RPMI7951 (cell line): Measurements from ENCODE around the gene TRAM2. TPM values are rescaled to one million over a fixed set of nuclear protein-coding genes. Genes with fewer than 3 reads are reported as not detected.

Source experiments
- DNase-seq: peaks from one replicate; pipeline ENCODE4 v3.0.0-alpha.2; 2012; ENCODE audit warnings: low read depth
- total RNA-seq: library from RNA; depleted of rRNA; stranded (reverse); fragments of >200 nt; shearing (Covaris generic); gene quantifications from 2 replicates; pipeline ENCODE4 v1.2.3, GENCODE V29; 2014; rRNA removed

The TRAM2 gene
- total RNA-seq: 56.2 and 58.0 TPM in 2 replicates

GRCh38 chr6:52577022-52577777 is at the start of gene TRAM2:
TSS of gene TRAM2 (minus strand) at chr6:52577060. CDS start at chr6:52576915, 145 bp downstream.
- DNase-seq: peak; percentile 87

- no peak for DNase-seq
These were observed 46.0 kb upstream of the TRAM2 start for GRCh38 chr6:52622810-52623209.

GRCh38 chr6:52621631-52622030 is 44.8 kb upstream of the TRAM2 start:
- DNase-seq: no peak

GRCh38 chr6:52620906-52621190 is 44.0 kb upstream of the TRAM2 start:
- no peak for DNase-seq

- DNase-seq: no peak
These were observed 43.4 kb upstream of the TRAM2 start for GRCh38 chr6:52620055-52620905.

- DNase-seq: no peak
These were observed 40.2 kb upstream of the TRAM2 start for GRCh38 chr6:52617087-52617486.

DNA sequence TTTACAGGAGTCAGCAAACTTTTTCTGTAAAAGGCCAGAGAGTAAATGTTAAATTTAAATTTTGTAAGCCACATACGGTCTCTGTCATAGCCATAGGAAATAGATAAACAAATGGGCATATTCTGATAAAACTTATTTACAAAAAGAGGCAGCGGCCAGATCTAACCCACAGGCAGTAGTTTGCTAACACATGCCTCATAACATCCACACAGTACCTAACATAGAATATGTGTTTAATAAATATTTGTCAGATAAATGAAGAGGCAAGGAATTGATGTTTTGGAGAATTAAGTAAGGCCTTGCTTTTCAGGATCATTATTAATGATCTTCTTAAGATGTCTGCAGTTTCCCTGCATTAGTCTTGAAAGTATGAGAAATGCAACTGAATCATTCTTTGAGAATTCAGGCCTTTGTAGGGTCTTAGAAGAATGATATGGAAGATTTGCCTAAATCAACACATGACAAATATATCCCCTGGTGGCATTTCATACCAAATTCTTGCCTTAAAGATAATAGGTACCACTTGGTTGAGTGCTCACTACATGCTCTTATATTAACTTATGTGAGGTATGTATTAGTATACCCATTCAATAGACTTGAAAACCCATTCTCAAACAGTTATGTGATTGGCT is 39.3 kb upstream of the TRAM2 start:
- DNase-seq: no peak

- DNase-seq: peak; percentile 86
These were observed 35.6 kb upstream of the TRAM2 start for GRCh38 chr6:52612336-52613054.

GRCh38 chr6:52611833-52612232 is 35.0 kb upstream of the TRAM2 start:
- DNase-seq: no peak

DNA sequence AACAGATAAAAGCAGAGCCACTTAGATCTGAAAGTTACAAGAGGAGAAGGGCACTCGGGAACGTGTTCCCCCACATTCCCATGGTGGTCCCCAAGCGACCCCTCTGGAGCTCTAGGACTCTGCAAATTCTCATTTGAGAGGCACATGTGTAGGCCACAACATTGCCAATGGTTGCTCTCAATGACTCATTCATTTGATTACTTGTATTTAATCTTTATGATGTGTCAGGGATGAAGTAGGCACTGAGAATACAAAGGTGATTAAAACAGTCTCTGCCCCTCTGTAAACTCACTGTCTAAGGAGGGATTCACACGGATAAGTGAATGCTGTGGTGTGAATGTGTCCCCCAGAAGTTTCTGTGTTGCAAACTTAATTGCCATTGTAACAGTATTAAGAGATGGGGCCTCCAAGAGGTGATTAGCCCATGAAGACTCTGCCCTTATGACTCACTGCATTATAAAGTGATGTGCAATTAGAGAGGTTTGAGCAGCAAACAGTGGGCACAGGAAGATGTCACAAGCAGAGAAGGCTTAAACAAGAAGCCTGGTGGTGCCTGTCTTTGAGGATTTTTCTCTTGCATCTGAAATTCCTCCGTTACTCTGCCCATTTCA is 34.0 kb upstream of the TRAM2 start:
- peak; percentile 75 for DNase-seq

GRCh38 chr6:52610011-52610410 is 33.2 kb upstream of the TRAM2 start:
- DNase-seq: no peak

DNA sequence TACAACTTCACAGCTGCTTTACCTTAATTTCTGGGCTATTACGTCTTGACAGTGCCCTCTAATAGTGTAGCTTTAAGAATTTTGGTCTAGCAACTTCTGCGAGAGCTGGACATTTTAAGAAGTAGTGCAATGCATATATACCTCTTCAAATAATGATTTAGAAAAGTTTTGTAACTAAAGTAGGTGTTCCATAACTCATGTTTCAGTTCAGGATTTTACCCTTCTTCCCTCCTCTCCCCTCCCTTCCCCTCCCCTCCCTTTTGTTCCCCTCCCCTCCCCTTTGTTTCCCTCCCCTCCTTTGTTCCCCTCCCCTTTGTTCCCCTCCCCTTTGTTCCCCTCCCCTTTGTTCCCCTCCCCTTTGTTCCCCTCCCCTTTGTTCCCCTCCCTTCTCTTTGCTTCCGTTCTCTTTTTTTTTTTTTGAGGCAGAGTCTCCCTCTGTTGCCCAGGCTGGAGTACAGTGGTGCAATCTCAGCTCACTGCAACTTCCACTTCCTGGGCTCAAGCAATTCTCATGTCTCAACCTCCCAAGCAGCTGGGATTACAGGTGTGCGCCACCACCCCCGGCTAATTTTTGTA is 28.8 kb upstream of the TRAM2 start:
- no peak for DNase-seq

DNA sequence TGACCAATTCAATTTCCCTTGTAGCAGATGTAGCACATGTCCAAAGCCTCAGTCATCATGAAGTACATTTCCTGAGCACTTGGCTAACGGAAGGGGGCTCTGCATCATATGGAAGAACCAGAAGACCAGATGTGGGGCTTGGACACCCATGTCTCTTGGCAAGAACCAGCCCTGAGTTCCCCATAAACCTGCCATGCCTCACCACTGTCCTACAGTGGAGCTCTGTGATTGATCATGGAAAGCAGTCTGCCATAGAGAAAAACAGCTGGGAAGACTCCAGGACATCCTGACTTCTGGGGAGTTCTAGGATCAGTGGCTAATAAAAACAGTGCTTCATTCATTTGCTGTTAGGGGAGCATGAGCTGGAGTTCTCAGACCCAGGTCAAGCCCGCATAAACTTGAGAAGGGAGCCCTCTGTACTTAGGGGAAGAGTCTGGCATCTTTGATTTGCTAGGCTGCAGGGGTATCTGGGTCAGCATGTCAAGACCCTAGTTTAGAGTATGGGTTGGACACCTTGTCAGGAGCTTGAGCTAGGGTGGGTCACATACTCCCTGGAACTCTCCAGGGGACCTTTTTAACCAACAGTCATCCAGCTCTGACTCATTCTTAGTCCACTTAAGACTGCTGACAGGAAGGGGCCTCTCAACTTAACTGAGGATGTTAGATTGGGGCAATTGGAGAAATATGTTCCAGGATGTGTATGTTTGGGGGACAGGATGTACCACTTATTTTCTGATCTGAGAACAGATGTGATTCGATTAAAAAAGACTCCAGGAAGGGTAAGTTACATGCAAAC is 26.3 kb upstream of the TRAM2 start:
- DNase-seq: peak; percentile 80

- DNase-seq: no peak
These were observed 21.9 kb upstream of the TRAM2 start for GRCh38 chr6:52598824-52599190.

GRCh38 chr6:52598123-52598823 is 21.4 kb upstream of the TRAM2 start:
- DNase-seq: peak; percentile 91

GRCh38 chr6:52597738-52598122 is 20.9 kb upstream of the TRAM2 start:
- DNase-seq: no peak

GRCh38 chr6:52596371-52597028 is 19.6 kb upstream of the TRAM2 start:
- peak; percentile 49 for DNase-seq

GRCh38 chr6:52595796-52596130 is 18.9 kb upstream of the TRAM2 start:
- no peak for DNase-seq

- DNase-seq: peak; percentile 93
These were observed 18.3 kb upstream of the TRAM2 start for GRCh38 chr6:52595000-52595795.
